BLaER1 (cell line): Measurements from ENCODE around the gene SPTBN1.

ENCODE experiments used
- H3K27ac ChIP-seq: shearing (Covaris generic); formaldehyde crosslinking; 2 replicates; pipeline ENCODE4 v1.8.1; 2022
- H3K27me3 ChIP-seq: shearing (Covaris generic); formaldehyde crosslinking; 2 replicates; pipeline ENCODE4 v1.8.1; 2022
- H3K36me3 ChIP-seq: shearing (Covaris generic); formaldehyde crosslinking; 2 replicates; pipeline ENCODE4 v1.8.1; 2022
- H3K4me1 ChIP-seq: shearing (Covaris generic); formaldehyde crosslinking; 2 replicates; pipeline ENCODE4 v1.8.1; 2022
- H3K4me2 ChIP-seq: shearing (Covaris generic); formaldehyde crosslinking; 2 replicates; pipeline ENCODE4 v1.8.1; 2022
- H3K4me3 ChIP-seq: shearing (Covaris generic); formaldehyde crosslinking; 2 replicates; pipeline ENCODE4 v1.8.1; 2022
- H3K9ac ChIP-seq: shearing (Covaris generic); formaldehyde crosslinking; 2 replicates; pipeline ENCODE4 v1.8.1; 2022
- H3K9me3 ChIP-seq: shearing (Covaris generic); formaldehyde crosslinking; 2 replicates; pipeline ENCODE4 v1.8.1; 2022
- H4K20me1 ChIP-seq: shearing (Covaris generic); formaldehyde crosslinking; 2 replicates; pipeline ENCODE4 v1.8.1; 2022
- Cebpa-rat ChIP-seq: shearing (Covaris generic); IDR thresholded peaks from 2 replicates; pipeline ENCODE4 v1.8.1; 2022

SPTBN1 gene

GRCh38 chr2:54704688-54705605 is 248.8 kb downstream of the SPTBN1 start:
- no peak for TF ChIP-seq Cebpa-rat
- Histone ChIP-seq H3K4me2 (no peak overlapping the region), H4K20me1 (peaks cover 24% of the 10 kb centered on the region), H3K9me3 (no peaks in the 10 kb centered on the region), H3K27ac (no peak overlapping the region), H3K9ac (no peak overlapping the region), H3K27me3 (peaks cover 39% of the 10 kb centered on the region), H3K36me3 (no peaks in the 10 kb centered on the region), H3K4me3 (no peak overlapping the region), H3K4me1 (peaks cover 9% of the 10 kb centered on the region)

GRCh38 chr2:54706622-54707021 is 250.5 kb downstream of the SPTBN1 start:
- no peaks in the 10 kb centered on the region for H3K9me3 ChIP-seq
- H3K4me1 ChIP-seq: peaks cover 9% of the 10 kb centered on the region
- no peak overlapping the region for H3K4me2 ChIP-seq
- no peaks in the 10 kb centered on the region for H3K36me3 ChIP-seq
- H3K27ac ChIP-seq: no peak overlapping the region
- H3K27me3 ChIP-seq: peaks cover 51% of the 10 kb centered on the region
- no peak overlapping the region for H3K9ac ChIP-seq
- H3K4me3 ChIP-seq: no peak overlapping the region
- no peak for TF ChIP-seq Cebpa-rat
- H4K20me1 ChIP-seq: peaks cover 29% of the 10 kb centered on the region

GRCh38 chr2:54708584-54709335 is 252.6 kb downstream of the SPTBN1 start:
- peak overlapping the region; percentile 30 for H3K4me2 ChIP-seq
- H3K27ac ChIP-seq: no peak overlapping the region
- H3K4me3 ChIP-seq: peak overlapping the region; percentile 46

GRCh38 chr2:54709336-54709809 is 253.2 kb downstream of the SPTBN1 start:
- peaks cover 9% of the 10 kb centered on the region for H3K4me1 ChIP-seq
- peaks cover 29% of the 10 kb centered on the region for H4K20me1 ChIP-seq
- H3K4me3 ChIP-seq: no peak overlapping the region
- no peak for TF ChIP-seq Cebpa-rat
- no peaks in the 10 kb centered on the region for H3K36me3 ChIP-seq
- no peak overlapping the region for H3K27ac ChIP-seq
- H3K4me2 ChIP-seq: peak overlapping the region; percentile 30; the same call in 1 of the 2 replicates
- no peak overlapping the region for H3K9ac ChIP-seq
- no peaks in the 10 kb centered on the region for H3K9me3 ChIP-seq
- peaks cover 54% of the 10 kb centered on the region for H3K27me3 ChIP-seq

More at GRCh38 chr2:54708584-54709335, 252.6 kb downstream of the SPTBN1 start:
- TF ChIP-seq Cebpa-rat: no peak
- peaks cover 9% of the 10 kb centered on the region for H3K4me1 ChIP-seq
- H3K9ac ChIP-seq: no peak overlapping the region
- H3K27me3 ChIP-seq: peaks cover 54% of the 10 kb centered on the region
- no peaks in the 10 kb centered on the region for H3K9me3 ChIP-seq
- peaks cover 29% of the 10 kb centered on the region for H4K20me1 ChIP-seq
- no peaks in the 10 kb centered on the region for H3K36me3 ChIP-seq

GRCh38 chr2:54710216-54710615 is 254.1 kb downstream of the SPTBN1 start:
- TF ChIP-seq Cebpa-rat: no peak
- Histone ChIP-seq H3K9ac (no peak overlapping the region), H3K4me2 (no peak overlapping the region), H3K4me1 (peaks cover 9% of the 10 kb centered on the region), H3K4me3 (no peak overlapping the region), H3K27me3 (peaks cover 54% of the 10 kb centered on the region), H4K20me1 (peaks cover 29% of the 10 kb centered on the region), H3K27ac (no peak overlapping the region), H3K9me3 (no peaks in the 10 kb centered on the region), H3K36me3 (no peaks in the 10 kb centered on the region)

GRCh38 chr2:54712516-54712915 is 256.4 kb downstream of the SPTBN1 start:
- TF ChIP-seq Cebpa-rat: no peak
- peaks cover 9% of the 10 kb centered on the region for H3K4me1 ChIP-seq
- no peak overlapping the region for H3K9ac ChIP-seq
- no peak overlapping the region for H3K4me2 ChIP-seq
- no peak overlapping the region for H3K4me3 ChIP-seq
- no peaks in the 10 kb centered on the region for H3K9me3 ChIP-seq
- peaks cover 40% of the 10 kb centered on the region for H3K27me3 ChIP-seq
- H3K36me3 ChIP-seq: no peaks in the 10 kb centered on the region
- no peak overlapping the region for H3K27ac ChIP-seq
- H4K20me1 ChIP-seq: peaks cover 29% of the 10 kb centered on the region

GRCh38 chr2:54714996-54715395 is 258.9 kb downstream of the SPTBN1 start:
- H3K4me1 ChIP-seq: no peaks in the 10 kb centered on the region
- H3K4me3 ChIP-seq: no peak overlapping the region
- H4K20me1 ChIP-seq: peaks cover 4% of the 10 kb centered on the region; the same call in 1 of the 2 replicates
- H3K27ac ChIP-seq: no peak overlapping the region
- TF ChIP-seq Cebpa-rat: no peak
- no peaks in the 10 kb centered on the region for H3K9me3 ChIP-seq
- H3K27me3 ChIP-seq: peaks cover 15% of the 10 kb centered on the region
- no peak overlapping the region for H3K4me2 ChIP-seq
- no peaks in the 10 kb centered on the region for H3K36me3 ChIP-seq
- H3K9ac ChIP-seq: no peak overlapping the region

- no peak overlapping the region for H3K4me2 ChIP-seq
- H3K4me1 ChIP-seq: no peaks in the 10 kb centered on the region
- no peak overlapping the region for H3K9ac ChIP-seq
Observed at GRCh38 chr2:54716375-54716774, 260.2 kb downstream of the SPTBN1 start.

GRCh38 chr2:54720563-54720962 is 264.4 kb downstream of the SPTBN1 start:
- no peak overlapping the region for H3K27ac ChIP-seq
- peaks cover 15% of the 10 kb centered on the region for H4K20me1 ChIP-seq
- no peak overlapping the region for H3K4me3 ChIP-seq
- peaks cover 21% of the 10 kb centered on the region for H3K27me3 ChIP-seq
- no peak overlapping the region for H3K9ac ChIP-seq
- peaks cover 20% of the 10 kb centered on the region for H3K4me1 ChIP-seq
- TF ChIP-seq Cebpa-rat: no peak
- H3K36me3 ChIP-seq: no peaks in the 10 kb centered on the region
- no peak overlapping the region for H3K4me2 ChIP-seq
- H3K9me3 ChIP-seq: no peaks in the 10 kb centered on the region

More at GRCh38 chr2:54716375-54716774, 260.2 kb downstream of the SPTBN1 start:
- no peak overlapping the region for H3K27ac ChIP-seq
- H3K9me3 ChIP-seq: no peaks in the 10 kb centered on the region
- peaks cover 3% of the 10 kb centered on the region for H3K27me3 ChIP-seq
- TF ChIP-seq Cebpa-rat: no peak
- H4K20me1 ChIP-seq: no peaks in the 10 kb centered on the region
- no peaks in the 10 kb centered on the region for H3K36me3 ChIP-seq
- H3K4me3 ChIP-seq: no peak overlapping the region
